ENCODE results near the gene CRY1.

DNA sequence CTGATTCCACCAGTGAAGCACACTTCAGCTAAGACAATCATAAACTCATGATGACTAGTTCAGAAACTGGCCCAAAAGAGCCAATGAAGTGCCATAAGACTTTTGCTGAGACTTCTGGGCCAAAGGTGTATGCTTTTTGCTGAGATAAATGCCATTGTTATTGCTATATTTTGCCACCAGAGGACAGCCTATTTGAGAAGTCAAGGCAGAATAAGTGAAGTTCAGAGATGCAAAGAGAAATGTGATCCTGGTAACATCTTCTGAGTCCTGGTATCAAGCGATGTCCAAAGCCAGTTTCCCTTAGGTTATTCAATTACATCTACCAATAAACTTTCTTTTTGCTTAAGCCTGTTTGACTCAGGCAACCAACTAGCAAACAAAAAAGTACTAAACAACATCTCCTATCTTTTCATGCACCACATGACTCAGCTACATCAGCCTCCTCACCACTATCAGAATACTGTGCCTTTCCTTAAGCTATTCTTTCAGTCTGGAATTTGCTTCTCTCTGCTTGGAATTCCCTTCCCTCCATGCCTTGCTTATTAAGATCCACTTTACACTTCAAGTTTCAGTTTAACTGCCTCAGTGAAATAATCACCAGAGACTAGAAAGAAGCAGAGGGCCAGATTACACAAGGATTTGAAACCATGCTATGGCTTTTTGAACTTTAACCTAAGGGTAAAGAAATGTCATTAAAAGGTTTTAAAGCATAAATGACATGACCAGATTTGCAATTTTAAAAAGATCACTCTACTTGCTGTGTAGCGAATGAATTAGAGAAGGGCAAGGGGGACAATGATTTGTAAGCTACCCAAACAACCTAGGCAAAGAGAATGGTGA lies 14.0 kb downstream of the CRY1 start:
- TF ChIP-seq, protein P1, sequence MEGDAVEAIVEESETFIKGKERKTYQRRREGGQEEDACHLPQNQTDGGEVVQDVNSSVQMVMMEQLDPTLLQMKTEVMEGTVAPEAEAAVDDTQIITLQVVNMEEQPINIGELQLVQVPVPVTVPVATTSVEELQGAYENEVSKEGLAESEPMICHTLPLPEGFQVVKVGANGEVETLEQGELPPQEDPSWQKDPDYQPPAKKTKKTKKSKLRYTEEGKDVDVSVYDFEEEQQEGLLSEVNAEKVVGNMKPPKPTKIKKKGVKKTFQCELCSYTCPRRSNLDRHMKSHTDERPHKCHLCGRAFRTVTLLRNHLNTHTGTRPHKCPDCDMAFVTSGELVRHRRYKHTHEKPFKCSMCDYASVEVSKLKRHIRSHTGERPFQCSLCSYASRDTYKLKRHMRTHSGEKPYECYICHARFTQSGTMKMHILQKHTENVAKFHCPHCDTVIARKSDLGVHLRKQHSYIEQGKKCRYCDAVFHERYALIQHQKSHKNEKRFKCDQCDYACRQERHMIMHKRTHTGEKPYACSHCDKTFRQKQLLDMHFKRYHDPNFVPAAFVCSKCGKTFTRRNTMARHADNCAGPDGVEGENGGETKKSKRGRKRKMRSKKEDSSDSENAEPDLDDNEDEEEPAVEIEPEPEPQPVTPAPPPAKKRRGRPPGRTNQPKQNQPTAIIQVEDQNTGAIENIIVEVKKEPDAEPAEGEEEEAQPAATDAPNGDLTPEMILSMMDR (IDR thresholded peaks at IDR 0.05), result peak; percentile 49
- no peak for TF ChIP-seq MAZ (IDR thresholded peaks at IDR 0.05; ENCODE audit: borderline replicate concordance, low read depth, low read length)
- no peak for TF ChIP-seq BHLHE40 (IDR thresholded peaks at IDR 0.05; ENCODE audit: low read depth, low read length)
- no peak for TF ChIP-seq HDAC2 (IDR thresholded peaks at IDR 0.05)
- no peak for TF ChIP-seq RNF2 (IDR thresholded peaks at IDR 0.05; ENCODE audit: borderline replicate concordance, low read depth)
- peak; percentile 36; the same call in 1 of the 3 replicates for TF ChIP-seq SMC3 (IDR thresholded peaks at IDR 0.05)
- TF ChIP-seq PHF8 (IDR thresholded peaks at IDR 0.05; ENCODE audit: borderline replicate concordance, low read depth), result no peak
- no peak for TF ChIP-seq JUNB (IDR thresholded peaks at IDR 0.05)
- TF ChIP-seq POLR2A (IDR thresholded peaks at IDR 0.05; ENCODE audit: low read length), result no peak
- TF ChIP-seq NPAS2 (CRISPR knock-in tag; IDR thresholded peaks at IDR 0.05; ENCODE audit: borderline replicate concordance), result no peak
- no peak for TF ChIP-seq EP300 (IDR thresholded peaks at IDR 0.05)
